Fibroblast of upper back skin (primary cell): ENCODE results near the gene SLC2A11.
A peak's percentile ranks its signal among the peaks of the same experiment; 100 is the strongest.
"Not testable (repeated sequence)": the region's sequence is repeated elsewhere in the genome, so short reads cannot be mapped to it uniquely, and the experiment has no call there.

Experiments
- DNase-seq: peaks from one replicate; pipeline ENCODE4 v3.0.0-alpha.2; 2013

Gene SLC2A11

DNA sequence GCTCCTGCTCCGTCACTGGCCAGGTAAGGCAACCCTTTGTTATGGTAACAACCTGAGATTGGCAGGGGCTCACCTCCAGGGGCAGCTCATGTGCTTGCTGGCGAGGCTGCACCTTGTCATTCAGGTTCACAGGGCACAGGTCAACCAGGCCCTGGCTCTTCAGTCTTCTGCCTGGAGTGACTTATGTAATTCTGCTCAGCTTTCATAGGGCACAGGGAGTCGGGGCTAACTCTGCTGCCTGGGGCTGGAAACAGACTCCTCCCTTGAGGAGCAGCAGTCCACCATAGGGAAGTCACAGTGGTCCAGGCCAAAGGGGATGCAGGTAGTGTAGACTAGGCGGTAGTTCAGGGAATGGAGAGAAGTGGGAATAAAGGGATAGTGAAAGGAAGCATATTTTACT, 35.0 kb downstream of the SLC2A11 start:
- DNase-seq, result no peak

DNA sequence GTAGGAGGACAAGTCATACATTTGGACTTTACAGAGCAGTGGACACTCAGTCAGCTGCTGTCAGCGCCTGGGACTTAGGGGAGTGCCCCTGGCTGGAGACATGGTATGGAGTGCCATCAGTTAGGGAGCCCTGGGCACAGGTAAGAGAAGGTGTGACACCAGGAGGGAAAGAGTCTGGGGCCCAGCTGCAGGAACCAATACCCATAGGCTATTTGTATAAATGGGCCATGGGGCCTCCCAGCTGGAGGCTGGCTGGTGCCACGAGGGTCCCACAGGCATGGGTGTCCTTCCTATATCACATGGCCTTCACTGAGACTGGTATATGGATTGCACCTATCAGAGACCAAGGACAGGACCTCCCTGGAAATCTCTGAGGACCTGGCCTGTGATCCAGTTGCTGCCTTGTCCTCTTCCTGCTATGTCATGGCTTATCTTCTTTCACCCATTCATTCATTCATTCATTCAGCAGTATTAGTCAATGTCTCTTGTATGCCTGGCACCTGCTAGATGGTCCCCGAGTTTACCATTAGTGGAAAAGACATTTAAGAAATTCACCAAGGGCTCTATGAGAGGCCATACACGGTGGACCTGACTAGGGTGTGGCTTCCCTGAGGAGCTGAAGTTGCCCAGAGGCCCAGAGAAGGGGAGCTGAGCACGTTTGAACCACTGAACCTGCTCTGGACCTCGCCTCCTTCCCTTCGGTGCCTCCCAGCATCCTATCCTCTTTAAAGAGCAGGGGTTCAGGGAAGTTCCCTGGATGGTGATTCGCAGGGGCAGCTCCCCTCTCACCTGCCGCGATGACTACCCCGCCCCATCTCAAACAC, 35.7 kb downstream of the SLC2A11 start:
- DNase-seq, result no peak

- peak; percentile 93 for DNase-seq
Measured at GRCh38 chr22:23893945-23894709, 36.5 kb downstream of the SLC2A11 start, which contains the start of gene MIF. Gene MIF, plus strand, starts transcription at chr22:23894383. Its CDS starts 92 bp downstream, at chr22:23894475.

DNA sequence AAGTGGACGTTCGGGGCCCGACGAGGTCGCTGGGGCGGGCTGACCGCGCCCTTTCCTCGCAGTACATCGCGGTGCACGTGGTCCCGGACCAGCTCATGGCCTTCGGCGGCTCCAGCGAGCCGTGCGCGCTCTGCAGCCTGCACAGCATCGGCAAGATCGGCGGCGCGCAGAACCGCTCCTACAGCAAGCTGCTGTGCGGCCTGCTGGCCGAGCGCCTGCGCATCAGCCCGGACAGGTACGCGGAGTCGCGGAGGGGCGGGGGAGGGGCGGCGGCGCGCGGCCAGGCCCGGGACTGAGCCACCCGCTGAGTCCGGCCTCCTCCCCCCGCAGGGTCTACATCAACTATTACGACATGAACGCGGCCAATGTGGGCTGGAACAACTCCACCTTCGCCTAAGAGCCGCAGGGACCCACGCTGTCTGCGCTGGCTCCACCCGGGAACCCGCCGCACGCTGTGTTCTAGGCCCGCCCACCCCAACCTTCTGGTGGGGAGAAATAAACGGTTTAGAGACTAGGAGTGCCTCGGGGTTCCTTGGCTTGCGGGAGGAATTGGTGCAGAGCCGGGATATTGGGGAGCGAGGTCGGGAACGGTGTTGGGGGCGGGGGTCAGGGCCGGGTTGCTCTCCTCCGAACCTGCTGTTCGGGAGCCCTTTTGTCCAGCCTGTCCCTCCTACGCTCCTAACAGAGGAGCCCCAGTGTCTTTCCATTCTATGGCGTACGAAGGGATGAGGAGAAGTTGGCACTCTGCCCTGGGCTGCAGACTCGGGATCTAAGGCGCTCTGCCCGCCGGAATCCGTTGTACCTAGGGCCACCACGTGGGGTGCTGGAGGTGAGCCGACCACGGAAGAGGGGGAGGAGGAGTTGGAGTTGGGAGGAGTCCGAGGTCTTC, 37.3 kb downstream of the SLC2A11 start:
- peak; percentile 74 for DNase-seq

DNA sequence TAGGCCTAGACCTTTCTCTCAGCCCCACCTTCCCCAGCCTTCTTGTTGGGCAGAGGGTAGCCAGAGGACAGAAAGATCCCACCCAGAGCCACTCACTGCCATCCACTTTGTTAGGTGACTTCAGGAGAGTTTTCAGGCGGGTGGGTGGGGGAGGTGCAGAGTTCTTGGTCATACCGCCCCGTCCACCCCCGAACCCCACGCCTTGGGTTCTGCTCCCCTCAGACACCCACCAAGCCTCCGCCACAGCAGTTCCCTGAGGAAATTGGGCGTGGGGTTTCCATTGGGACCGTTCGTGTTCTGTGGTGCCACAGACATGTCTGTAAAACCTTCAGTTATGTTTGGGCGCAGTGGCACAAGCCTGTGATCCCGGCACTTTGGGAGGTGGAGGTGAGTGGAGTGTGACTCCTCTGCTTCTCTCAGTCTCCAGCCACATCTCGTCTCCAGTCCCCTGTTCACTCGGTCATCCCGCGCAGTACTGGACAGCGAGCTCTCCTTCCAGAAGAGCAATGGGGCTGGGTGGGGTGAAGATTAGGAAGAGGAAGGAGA, 38.0 kb downstream of the SLC2A11 start:
- DNase-seq, result no peak

DNA sequence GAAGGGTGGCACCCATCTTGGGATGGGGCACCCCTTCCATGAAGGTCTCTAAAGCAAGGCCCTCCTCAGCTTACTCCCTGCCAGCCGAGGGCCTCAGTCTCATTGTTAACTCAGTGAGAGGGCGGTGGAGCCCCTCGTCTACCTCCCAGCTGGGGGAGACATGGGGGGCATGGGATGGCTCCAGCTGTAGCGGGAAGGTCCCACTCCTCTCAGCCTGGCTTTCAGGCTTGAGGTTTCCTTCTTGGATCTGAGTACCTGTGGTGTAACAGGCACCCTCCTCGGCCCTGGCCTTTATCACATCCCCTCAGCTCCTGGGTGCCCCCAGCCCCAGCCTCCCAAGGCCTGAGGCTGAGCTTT, 38.5 kb downstream of the SLC2A11 start:
- DNase-seq, result no peak

GRCh38 chr22:23896523-23897186, 39.0 kb downstream of the SLC2A11 start:
- DNase-seq, result no peak

GRCh38 chr22:23897320-23897719, 39.6 kb downstream of the SLC2A11 start:
- no peak for DNase-seq

GRCh38 chr22:23898006-23898974, 40.6 kb downstream of the SLC2A11 start:
- DNase-seq, result no peak

GRCh38 chr22:23899042-23899745, 41.5 kb downstream of the SLC2A11 start:
- no peak for DNase-seq

GRCh38 chr22:23900227-23900626, 42.6 kb downstream of the SLC2A11 start:
- not testable (repeated sequence) for DNase-seq

- no peak for DNase-seq
Measured at GRCh38 chr22:23901600-23901999, 43.9 kb downstream of the SLC2A11 start.

DNA sequence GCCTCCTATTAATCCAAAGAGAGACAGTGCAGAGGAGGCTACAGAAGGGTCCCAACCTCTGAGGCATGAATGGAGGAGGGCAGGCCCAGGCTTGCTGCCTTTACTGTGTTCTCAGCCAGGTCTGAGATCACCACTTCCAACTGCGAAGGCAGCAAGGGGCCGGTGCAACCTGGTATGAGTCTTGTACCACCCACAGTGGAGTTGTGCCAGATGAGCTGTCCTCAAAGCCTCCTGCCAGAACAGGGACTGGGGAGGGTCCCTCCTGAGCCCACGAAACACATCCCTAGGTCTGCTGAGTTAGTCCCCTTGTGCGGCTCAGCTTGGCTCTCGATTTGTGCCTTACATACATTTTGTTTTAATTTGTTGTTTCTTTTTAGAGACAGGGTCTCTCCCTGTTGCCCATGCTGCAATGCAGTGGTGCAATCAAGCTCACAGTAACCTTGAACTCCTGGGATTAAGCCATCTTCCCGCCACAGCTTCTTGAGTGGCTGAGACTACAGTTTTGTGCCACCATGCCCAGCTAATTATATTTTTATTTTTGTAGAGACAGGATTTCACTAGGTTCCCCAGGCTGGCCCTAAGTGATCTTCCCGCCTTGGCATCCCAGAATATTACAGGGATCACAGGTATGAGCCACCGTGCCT, 45.8 kb downstream of the SLC2A11 start:
- DNase-seq, result no peak

- no peak for DNase-seq
Measured at GRCh38 chr22:23904573-23905254, 47.0 kb downstream of the SLC2A11 start.

DNA sequence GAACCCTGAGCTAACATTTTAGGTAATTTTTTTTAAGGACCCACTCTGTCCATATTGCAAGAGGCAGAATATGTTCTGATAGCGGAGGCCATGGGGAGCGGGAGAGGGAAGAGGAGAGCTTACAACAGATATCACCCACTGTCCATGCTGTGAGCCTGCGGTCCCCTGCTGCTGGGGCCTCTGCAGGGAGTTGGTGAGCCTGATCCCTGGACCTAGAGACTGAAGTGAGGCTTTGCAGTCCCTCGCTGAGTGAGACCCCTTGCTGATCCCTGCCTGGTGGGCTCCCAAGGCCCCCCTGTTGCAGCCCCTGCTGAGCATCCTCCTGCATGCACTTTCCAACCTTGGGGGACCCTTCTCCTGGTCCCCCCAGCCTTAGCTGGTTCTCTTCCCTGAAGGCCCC, 49.0 kb downstream of the SLC2A11 start:
- DNase-seq, result no peak

DNA sequence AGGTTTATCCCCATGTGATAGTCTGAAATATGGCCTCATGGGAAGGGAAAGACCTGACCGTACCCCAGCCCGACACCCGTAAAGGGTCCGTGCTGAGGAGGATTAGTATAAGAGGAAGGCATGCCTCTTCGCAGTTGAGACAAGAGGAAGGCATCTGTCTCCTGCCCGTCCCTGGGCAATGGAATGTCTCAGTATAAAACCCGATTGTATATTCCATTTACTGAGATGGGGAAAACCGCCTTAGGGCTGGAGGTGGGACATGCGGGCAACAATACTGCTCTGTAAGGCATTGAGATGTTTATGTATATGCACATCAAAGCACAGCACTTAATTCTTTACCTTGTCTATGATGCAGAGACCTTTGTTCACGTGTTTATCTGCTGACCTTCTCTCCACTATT, 49.7 kb downstream of the SLC2A11 start:
- DNase-seq, result not testable (repeated sequence)

DNA sequence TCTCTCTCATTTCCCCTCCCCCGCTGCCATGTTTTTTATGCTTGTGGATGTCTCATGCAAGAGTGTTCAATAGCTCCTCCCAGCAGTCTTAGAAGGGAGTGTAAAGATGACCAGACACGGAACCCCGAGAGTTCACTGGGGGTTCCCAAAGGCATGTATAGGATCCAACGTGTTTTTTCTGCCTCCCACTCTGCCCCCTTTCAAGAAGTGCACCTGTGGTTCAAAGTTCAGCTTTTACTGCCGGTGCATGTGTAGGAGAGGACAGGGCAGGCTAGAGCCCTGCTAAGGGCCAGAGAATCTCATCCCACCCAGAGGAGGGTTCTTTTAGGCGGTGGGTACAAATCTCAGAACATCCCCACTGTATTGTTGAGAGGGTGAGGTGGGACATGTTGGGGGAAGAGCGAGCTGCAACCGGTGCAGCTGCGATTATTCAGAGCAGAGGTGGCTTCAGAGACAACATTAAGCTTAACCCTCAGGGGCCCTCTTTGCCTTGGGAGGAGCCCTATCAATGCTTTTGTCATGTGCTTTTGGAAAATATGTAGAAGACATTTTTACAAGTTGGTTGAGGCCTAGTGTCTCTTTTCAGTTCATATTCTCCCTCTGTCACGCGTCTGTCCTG, 51.0 kb downstream of the SLC2A11 start:
- DNase-seq, result no peak

GRCh38 chr22:23909296-23909898, 51.7 kb downstream of the SLC2A11 start:
- DNase-seq, result no peak
